ENCODE measurements around the gene DNMT3B. TPM values are rescaled to one million over a fixed set of nuclear protein-coding genes. Genes with fewer than 3 reads are reported as not detected.

Gene DNMT3B
- total and polyA plus RNA-seq, 9 of the 15 experiments (the other 6 are each of a cell fraction or from before 2014, with no cell fraction given) = 9.3 to 74.8 (median 49.1) TPM

DNA sequence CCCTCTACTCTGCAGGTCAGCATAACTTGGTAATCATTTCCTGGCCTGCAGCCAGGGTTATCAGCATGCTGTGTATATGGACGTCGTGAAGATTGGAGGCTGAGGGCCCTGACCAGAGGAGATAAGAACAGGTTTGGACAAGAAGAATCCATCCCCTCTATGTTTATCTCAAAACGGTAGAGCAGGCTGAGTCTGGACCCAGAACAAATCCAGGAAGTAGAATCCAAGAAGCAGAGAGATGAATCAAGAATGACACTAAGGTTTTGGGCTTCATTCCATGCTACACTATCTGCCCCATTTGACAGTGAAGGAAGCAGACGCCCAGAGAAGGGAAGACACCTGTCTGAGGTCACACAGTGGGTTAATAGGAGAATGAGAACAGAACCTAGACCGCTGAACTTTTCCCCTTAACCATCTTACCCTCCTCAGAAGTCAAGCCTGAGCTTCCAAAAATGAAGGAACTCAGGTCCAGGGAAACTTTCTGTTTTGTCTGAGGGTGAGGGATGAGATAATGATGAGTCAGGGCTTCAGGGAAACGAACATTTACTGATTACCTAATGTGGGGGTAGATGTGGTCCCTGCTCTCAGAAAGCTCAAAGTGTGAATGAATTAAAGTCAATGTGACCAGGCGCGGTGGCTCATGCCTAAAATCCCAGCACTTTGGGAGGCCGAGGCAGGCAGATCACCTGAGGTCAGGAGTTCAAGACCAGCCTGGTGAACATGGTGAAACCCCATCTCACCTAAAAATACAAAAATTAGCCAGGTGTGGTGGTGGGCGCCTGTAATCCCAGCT, 9.5 kb upstream of the DNMT3B start (continued):
- no peak for TF ChIP-seq BDP1 (IDR thresholded peaks at IDR 0.05; ENCODE audit: insufficient read depth, insufficient read length)
- TF ChIP-seq, protein P1, sequence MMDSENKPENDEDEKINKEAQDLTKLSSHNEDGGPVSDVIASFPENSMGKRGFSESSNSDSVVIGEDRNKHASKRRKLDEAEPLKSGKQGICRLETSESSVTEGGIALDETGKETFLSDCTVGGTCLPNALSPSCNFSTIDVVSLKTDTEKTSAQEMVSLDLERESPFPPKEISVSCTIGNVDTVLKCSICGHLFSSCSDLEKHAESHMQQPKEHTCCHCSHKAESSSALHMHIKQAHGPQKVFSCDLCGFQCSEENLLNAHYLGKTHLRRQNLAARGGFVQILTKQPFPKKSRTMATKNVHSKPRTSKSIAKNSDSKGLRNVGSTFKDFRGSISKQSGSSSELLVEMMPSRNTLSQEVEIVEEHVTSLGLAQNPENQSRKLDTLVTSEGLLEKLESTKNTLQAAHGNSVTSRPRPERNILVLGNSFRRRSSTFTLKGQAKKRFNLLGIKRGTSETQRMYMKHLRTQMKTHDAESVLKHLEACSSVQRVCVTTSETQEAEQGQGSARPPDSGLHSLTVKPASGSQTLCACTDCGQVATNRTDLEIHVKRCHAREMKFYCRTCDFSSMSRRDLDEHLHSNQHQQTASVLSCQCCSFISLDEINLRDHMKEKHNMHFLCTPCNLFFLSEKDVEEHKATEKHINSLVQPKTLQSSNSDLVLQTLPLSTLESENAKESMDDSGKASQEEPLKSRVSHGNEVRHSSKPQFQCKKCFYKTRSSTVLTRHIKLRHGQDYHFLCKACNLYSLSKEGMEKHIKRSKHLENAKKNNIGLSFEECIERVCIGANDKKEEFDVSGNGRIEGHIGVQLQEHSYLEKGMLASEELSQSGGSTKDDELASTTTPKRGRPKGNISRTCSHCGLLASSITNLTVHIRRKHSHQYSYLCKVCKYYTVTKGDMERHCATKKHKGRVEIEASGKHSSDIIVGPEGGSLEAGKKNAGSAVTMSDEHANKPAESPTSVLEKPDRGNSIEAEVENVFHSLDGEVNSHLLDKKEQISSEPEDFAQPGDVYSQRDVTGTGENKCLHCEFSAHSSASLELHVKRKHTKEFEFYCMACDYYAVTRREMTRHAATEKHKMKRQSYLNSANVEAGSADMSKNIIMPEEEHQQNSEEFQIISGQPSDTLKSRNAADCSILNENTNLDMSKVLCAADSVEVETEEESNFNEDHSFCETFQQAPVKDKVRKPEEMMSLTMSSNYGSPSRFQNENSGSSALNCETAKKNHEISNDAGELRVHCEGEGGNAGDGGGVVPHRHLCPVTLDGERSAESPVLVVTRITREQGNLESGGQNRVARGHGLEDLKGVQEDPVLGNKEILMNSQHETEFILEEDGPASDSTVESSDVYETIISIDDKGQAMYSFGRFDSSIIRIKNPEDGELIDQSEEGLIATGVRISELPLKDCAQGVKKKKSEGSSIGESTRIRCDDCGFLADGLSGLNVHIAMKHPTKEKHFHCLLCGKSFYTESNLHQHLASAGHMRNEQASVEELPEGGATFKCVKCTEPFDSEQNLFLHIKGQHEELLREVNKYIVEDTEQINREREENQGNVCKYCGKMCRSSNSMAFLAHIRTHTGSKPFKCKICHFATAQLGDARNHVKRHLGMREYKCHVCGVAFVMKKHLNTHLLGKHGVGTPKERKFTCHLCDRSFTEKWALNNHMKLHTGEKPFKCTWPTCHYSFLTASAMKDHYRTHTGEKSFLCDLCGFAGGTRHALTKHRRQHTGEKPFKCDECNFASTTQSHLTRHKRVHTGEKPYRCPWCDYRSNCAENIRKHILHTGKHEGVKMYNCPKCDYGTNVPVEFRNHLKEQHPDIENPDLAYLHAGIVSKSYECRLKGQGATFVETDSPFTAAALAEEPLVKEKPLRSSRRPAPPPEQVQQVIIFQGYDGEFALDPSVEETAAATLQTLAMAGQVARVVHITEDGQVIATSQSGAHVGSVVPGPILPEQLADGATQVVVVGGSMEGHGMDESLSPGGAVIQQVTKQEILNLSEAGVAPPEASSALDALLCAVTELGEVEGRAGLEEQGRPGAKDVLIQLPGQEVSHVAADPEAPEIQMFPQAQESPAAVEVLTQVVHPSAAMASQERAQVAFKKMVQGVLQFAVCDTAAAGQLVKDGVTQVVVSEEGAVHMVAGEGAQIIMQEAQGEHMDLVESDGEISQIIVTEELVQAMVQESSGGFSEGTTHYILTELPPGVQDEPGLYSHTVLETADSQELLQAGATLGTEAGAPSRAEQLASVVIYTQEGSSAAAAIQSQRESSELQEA (IDR thresholded peaks at IDR 0.05; ENCODE audit: low read depth) = no peak
- TF ChIP-seq, protein P2, sequence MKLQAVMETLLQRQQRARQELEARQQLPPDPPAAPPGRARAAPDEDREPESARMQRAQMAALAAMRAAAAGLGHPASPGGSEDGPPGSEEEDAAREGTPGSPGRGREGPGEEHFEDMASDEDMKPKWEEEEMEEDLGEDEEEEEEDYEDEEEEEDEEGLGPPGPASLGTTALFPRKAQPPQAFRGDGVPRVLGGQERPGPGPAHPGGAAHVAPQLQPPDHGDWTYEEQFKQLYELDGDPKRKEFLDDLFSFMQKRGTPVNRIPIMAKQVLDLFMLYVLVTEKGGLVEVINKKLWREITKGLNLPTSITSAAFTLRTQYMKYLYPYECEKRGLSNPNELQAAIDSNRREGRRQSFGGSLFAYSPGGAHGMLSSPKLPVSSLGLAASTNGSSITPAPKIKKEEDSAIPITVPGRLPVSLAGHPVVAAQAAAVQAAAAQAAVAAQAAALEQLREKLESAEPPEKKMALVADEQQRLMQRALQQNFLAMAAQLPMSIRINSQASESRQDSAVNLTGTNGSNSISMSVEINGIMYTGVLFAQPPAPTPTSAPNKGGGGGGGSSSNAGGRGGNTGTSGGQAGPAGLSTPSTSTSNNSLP (IDR thresholded peaks at IDR 0.05; ENCODE audit: borderline replicate concordance, low read depth, low read length) = peak; percentile 49; the same call in 1 of the 2 replicates
- peak; percentile 99 for TF ChIP-seq DPF2 (IDR thresholded peaks at IDR 0.05)
- TF ChIP-seq ZNF232 (CRISPR knock-in tag; IDR thresholded peaks at IDR 0.05) = no peak
- no peak for TF ChIP-seq THRAP3 (IDR thresholded peaks at IDR 0.05; ENCODE audit: borderline replicate concordance)
- peak; percentile 43 for TF ChIP-seq TBP (optimal IDR thresholded peaks at IDR 0.05; ENCODE audit: low read depth, low read length)
- peak; percentile 63; the same call in 1 of the 2 replicates for TF ChIP-seq ESRRA (IDR thresholded peaks at IDR 0.05; ENCODE audit: borderline replicate concordance, low read depth)
- TF ChIP-seq, protein P3, sequence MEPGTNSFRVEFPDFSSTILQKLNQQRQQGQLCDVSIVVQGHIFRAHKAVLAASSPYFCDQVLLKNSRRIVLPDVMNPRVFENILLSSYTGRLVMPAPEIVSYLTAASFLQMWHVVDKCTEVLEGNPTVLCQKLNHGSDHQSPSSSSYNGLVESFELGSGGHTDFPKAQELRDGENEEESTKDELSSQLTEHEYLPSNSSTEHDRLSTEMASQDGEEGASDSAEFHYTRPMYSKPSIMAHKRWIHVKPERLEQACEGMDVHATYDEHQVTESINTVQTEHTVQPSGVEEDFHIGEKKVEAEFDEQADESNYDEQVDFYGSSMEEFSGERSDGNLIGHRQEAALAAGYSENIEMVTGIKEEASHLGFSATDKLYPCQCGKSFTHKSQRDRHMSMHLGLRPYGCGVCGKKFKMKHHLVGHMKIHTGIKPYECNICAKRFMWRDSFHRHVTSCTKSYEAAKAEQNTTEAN (CRISPR knock-in tag; IDR thresholded peaks at IDR 0.05) = no peak
- peak; percentile 99 for TF ChIP-seq GATAD2A (IDR thresholded peaks at IDR 0.05)
- no peak for TF ChIP-seq TSC22D4 (tag; IDR thresholded peaks at IDR 0.05)
- TF ChIP-seq, protein P4, sequence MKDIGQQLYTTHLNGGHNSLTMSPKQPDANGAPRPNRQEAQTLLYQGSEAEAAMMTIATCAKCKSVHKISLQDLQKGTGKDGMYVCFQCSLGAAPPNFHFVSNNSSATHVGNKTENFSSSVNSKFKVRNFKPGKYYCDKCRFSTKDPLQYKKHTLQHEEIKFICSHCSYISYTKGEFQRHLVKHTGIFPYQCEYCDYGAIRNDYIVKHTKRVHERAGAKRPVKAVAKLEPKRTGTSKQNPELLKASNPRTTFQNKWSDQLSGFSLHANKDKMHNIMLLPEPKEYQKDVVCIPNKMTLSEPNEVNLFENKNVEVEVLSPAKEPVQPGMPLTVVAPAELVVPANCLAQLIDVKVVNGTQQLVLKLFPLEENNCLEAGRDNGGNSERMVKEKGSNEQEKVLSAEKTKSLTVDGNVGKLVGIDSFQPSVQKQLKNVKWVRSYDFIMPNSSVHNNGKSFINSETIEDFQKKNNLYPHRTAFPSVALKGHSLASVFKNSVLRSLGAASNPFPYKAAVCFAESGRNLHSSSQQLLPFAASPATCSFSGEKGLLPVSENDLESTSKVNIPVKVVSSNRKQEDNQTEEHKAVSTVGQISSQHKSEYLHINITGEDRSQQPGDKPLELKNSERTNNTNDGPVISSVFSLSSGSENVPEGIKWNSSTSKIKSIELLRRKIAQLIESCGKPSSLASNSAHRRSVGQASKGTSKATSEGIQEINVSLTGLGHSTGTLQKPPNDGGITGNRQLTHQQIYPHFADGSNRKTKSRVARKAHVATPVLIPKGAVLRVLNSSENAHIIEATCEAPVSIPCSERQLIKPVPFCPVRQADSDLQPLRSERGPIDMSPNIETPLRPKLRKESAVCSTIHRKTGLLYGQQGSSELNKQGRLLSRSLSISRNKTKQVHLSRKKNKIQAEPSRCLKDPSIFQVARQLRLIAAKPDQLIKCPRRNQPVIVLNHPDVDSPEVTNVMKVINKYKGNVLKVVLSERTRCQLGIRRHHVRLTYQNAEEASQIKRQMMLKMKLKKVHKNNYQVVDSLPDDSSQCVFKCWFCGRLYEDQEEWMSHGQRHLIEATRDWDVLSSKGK (CRISPR knock-in tag; IDR thresholded peaks at IDR 0.05) = no peak

Measured in K562 (cell line).